Fibroblast of skin of abdomen (primary cell): ENCODE data around the gene SMAD3.

ENCODE experiments used
- DNase-seq: peaks from one replicate; pipeline ENCODE4 v3.0.0-alpha.2; 2013

SMAD3 gene

DNA sequence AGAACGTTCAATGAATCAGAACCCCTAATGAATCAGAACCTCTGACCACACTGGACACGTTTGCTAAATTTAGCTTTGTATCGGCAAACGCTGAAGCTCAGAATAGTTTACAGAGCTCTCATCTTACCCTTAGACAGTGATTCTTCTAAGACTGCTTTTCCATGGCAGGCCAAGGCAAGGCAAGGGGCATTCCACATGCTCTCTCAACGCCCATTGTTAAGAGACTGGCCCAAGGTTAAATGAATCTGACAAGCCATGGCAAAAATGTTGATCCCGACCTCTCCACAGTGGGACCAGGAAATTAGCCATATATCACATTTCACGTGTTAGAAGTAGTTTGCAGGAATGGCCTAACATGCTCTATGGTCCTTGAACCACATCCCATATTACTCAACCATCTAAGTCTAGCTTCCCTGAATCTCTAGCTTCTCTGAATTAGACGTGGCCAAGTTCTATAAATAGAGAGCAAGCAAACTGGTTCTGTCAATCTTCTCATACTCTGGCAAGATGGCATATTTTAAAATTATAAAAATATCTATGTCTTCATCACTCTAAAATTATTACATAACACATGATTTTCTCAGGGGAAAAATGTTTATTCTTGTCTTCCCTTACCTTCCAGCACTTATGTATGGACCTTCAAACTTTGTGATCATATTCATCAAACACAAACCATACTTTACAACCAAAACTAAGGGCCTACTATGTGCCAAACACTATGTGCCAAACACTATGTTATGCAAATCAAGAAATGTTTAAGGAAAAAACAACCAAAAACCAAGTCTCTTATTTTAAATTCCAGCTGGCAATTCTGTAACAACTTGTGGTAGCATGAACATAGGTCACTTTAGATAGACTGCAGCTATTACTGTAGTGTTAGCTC lies 134.7 kb downstream of the SMAD3 start:
- peak; percentile 50 for DNase-seq

DNA sequence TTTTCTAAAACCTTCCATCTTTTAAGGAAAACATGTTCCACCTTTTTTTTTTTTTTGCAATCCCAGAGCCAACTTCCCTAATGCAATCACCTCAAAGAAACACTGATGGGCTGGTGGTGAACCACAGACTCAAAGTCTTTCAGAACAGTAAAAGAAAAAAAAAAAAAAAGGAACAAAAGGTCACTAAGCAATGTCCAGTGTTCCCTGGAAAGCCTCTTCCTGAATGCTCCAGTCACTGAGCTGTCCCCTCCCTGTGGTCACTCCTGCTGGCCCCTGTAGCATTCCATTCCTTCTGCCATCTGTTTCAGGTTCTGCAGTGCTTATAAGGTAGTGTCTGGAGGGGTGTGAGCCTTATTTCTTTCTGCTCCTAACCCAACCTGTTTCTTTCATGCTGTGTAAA lies 135.7 kb downstream of the SMAD3 start:
- no peak for DNase-seq

GRCh38 chr15:67202091-67202490 lies 136.7 kb downstream of the SMAD3 start:
- DNase-seq, result no peak

DNA sequence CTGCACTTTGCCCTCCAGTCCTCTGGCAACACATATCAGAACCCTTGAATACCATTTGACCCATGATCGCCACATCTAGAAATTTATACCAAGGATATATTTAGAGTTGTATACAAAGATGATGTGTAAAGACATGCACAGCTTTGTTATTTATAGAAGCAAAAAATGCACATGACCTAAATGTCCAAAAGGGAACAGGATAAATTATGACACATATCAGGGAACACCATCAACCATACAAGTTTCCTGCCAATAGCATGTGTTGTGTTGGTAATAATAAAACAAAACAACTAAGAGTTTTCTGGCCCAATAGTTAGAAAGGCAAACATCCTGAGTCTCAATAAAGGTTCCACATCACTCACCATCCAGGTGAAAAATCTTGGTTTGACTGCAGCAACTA lies 137.6 kb downstream of the SMAD3 start:
- no peak for DNase-seq

DNA sequence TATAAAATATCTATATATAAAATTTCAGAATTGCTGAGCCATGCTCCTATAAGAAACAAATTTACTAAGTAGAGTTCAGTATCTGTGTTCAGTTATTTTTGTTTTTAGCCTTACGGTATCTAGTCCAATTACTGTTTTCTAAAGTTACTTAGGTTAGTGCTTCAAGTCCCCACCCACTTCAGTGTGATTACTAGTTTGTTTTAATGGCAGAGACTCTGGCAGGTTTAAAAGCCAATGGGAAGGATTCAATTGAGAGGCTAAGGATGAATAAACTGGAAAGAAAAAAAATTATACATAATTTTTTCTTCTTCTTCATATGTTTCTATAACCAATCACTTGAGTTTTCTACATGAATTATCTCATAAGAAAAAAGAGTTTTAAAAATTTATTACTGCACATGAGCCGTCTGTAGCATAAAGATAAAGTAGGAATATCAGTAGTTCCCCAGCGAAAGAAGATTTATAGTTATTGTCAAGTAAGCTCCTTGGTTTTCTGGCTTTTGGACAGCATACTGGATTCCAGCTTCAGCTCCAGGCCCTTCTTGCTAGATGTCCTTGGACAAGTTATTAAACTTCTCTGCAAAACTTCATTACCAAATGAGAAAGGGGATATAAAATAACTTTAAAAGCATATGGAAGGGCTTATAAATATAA lies 142.3 kb downstream of the SMAD3 start:
- DNase-seq, result no peak

GRCh38 chr15:67208396-67208795 lies 143.0 kb downstream of the SMAD3 start:
- no peak for DNase-seq

DNA sequence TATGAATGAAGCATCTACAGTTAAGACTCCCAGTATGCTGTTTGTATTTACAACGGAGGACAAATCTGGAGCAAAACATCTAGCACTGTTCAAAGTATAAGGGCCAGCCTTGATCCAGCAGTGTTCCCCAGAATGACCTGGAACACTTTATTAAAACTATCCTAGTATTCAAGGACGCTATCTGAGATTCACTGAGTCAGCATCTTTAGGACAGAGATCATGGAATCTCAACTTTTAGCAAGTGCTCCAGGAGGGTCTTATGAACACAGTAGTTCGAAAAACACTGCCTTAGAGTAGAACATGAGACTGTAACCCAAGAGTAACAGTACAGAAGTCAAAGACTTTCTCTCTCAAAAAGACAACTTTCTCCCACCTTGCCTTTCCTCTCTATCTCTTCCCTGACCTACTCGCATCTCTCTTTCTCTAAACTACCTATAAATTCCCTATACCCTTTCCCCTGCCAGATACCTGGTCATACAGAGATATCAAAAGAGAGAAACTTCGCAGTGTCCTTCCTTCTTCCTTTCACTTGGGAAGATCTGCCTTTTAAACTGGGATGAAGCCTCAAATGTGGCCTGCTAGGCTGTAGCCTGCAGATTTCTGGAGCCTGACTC lies 145.3 kb downstream of the SMAD3 start:
- no peak for DNase-seq

DNA sequence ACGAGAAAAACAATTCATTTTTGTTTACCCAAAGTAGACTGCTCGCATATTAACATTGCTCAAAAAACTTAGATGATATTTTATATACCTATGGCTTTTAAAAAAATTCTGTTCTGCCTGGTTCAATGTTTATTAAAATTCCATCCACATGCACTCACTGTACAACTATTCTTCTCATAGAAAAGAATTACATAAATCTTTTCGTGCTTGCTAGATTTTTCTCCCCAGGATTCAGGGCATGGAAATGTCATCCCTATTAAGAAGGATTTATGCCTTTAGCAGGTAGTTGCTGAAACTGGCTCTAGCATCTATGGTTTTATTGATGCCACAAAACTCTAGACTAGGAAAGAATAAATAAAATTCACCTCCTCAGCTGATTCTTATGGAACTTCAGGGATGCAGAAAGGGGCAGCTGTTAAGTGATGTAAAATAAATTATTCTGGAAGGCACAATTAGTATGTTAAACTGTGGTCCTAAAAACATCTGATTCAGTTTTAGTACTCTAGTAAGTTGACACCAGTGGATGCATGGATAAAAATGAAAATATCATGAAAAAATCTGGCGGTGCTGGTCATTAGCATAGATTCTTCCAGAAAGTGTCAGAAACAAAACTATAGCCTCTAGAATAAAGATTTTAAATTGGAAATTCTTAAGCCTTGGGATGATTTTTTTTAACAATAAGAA lies 147.4 kb downstream of the SMAD3 start:
- DNase-seq, result peak; percentile 23

DNA sequence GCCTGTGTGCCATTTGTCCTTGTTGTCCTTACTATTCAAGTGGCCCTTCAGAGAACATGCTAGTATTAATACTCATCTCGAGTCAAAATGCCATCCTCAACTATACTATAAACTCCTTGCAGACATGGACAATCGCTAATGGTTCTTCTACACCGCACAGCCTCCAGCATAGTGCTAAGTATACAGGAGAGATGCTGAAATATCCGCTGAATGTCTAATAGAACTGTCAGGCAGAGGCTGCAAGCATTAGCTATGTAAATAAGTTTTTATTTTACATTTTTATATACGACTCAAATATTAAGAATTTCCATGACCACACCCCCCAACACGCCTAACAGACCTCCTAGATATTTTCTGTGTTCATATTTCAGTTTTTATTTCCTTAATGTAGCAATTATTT lies 149.7 kb downstream of the SMAD3 start:
- DNase-seq, result no peak

GRCh38 chr15:67216859-67217258 lies 151.5 kb downstream of the SMAD3 start:
- DNase-seq, result no peak

GRCh38 chr15:67218428-67218827 lies 153.0 kb downstream of the SMAD3 start:
- DNase-seq, result no peak

GRCh38 chr15:67219288-67219687 lies 153.9 kb downstream of the SMAD3 start:
- DNase-seq, result no peak

- no peak for DNase-seq
These were observed 159.5 kb downstream of the SMAD3 start for GRCh38 chr15:67224889-67225288.

DNA sequence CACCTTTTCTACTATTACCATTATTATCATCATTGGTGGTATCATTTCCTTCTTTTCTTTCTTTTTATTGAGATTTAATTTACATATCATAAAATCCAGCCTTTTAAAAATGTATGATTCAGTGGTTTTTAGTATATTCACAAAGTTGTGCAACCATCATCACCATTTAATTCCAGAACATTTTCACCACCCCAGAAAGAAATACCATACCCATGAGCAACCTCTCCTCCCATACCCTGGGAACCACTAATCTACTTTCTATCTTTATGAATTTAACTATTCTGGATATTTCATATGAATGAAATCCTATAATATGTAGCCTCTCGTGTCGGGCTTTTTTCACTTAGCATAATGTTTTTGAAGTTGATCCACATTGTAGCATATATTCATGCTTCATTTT lies 159.9 kb downstream of the SMAD3 start:
- DNase-seq, result peak; percentile 75

GRCh38 chr15:67227431-67227830 lies 162.0 kb downstream of the SMAD3 start:
- DNase-seq, result no peak

DNA sequence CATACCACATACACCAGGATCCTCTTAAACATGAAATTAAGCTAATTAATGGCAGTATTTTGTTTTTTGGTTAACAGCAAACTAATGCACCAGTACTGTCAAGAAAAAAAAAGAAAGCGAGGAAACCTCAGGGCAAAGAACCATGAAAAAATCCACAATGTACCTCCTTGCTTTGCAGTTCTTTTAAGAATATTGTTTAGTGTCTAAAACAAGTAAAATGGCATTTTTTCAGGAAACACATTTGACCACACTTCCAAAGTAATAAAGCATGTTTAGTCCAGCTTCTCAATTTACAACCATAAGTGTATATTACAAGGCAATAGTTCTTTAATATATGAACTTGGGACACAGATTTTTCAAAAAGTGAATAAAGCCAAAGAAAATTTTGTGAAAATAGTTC lies 162.4 kb downstream of the SMAD3 start:
- DNase-seq, result no peak

DNA sequence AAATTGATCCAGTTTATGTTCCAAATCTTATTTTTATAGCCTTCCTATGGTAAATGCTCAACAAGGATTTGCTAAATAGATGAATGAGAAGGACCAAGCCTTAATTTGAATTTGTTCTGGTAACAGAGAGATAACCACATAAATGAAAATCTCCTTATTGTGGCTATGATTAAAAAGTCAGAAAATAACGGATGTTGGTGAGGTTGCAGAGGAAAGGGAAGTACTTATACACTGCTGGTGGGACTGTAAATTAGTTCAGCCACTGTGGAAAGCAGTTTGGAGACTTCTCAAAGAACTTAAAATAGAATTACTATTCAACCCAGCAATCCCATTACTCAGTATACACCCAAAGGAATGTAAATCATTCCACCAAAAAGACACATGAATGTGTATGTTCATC lies 162.9 kb downstream of the SMAD3 start:
- no peak for DNase-seq

DNA sequence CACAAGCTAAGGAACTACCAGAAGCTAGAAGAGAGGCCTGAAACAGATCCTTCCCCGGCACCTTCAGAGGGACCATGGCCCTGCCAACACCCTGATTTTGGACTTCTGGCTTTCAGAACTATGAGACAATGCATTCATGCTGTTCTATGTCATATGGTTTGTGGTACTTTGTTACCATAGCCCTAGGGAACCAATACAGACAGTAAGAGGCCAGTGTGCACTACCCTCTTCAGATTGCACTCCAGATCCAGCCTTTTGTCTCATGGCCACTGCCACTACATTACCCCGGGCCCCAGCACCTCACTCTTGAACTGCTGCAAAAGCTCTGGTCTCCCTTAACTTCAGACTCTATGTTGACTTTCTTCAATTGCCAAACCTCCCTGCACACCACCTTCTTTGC lies 165.1 kb downstream of the SMAD3 start:
- DNase-seq, result no peak

DNA sequence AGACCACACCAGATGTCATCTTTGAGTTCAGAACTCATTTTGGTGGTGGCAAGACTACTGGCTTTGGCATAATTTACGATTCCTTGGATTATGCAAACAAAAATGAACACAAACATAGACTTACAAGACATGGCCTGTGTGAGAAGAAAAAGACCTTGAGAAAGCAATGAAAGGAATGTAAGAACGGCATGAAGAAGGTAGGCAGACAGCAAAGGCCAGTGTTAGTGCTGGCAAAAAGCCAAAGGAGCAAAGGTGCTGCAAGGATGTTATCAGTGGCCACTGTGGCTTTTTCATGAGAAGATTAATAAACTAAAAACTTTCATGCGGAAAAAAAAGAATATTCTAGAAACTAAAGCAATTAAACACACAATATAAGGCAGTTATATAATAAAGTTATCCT lies 167.2 kb downstream of the SMAD3 start:
- DNase-seq, result no peak

GRCh38 chr15:67240235-67241131 lies 175.1 kb downstream of the SMAD3 start:
- no peak for DNase-seq

DNA sequence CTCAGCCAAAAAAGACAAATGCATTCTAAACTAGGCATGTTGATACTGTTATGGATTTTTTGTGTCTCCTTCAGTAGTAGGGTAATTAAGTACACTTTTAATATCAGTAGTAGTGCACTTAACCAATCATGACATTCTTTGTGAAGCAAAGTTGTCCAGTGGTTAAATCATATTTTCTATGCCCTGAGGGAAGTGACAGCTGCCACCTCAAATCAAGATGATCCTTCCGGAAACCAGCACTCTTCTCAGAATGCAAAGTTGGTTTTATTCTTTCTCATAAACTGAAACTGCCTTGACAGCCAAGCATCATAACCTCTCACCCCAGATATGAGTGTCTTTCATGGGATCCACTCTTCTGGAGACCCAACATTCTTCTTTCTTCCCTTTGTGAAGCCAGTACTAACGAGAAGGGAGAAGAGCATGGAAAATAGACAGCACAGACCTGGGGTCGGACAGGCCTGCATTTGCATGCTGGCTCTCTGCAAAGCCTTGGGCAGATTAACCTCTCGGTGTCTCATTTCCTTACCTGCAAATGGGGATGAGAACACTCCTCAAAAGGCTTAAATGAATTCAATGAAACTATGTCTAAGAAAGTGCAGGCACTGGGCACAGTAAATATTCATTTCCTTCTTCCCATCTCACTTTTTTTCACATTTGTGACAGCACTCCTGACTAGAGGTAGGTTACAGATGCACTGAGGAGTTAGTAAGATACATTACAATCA lies 175.9 kb downstream of the SMAD3 start:
- no peak for DNase-seq
